Ascending aorta (tissue), 2 donors: ENCODE results near the gene TMEM145. TPM values are rescaled to one million over a fixed set of nuclear protein-coding genes. Genes with fewer than 3 reads are reported as not detected.
"Not testable (repeated sequence)": the region's sequence is repeated elsewhere in the genome, so short reads cannot be mapped to it uniquely, and the experiment has no call there.

ENCODE experiments used
- DNase-seq, 2 donors: peaks; one replicate each; pipeline ENCODE4 v3.0.0-alpha.2; 2019; ENCODE audit warnings: low spot score in 2 of 2
- H3K27ac ChIP-seq, 2 donors: fragments of 200-600 bp; sonication (generic); one replicate each; pipeline ENCODE4 v1.5.1; 2016 to 2017; ENCODE audit warnings: mild to moderate bottlenecking in 1 of 2
- H3K27me3 ChIP-seq: fragments of 200-600 bp; sonication (generic); one replicate; pipeline ENCODE4 v1.5.1; 2017
- H3K36me3 ChIP-seq, 2 donors: fragments of 200-600 bp; sonication (generic); one replicate each; pipeline ENCODE4 v1.5.1; 2016
- H3K4me1 ChIP-seq, 2 donors: fragments of 200-600 bp; sonication (generic); one replicate each; pipeline ENCODE4 v1.5.1; 2016 to 2017; ENCODE audit warnings: mild to moderate bottlenecking in 1 of 2
- H3K4me3 ChIP-seq, 2 donors: fragments of 200-600 bp; sonication (generic); one replicate each; pipeline ENCODE4 v1.5.1; 2016 to 2017; ENCODE audit warnings: mild to moderate bottlenecking in 1 of 2
- H3K9me3 ChIP-seq, 2 donors: fragments of 200-600 bp; sonication (generic); one replicate each; pipeline ENCODE4 v1.5.1; 2016
- CTCF ChIP-seq, 3 experiments: fragments of 200-600 bp in 2 of 3; fragments of 450-650 bp in 1 of 3; sonication (generic) in 2 of 3; IDR thresholded peaks; one replicate each; pipeline ENCODE4 v1.5.1; 2016 to 2019; ENCODE audit warnings: antibody characterized with exemption in 3 of 3, mild to moderate bottlenecking in 1 of 3, moderate library complexity in 1 of 3
- intact Hi-C: fragments of 100-400 bp; cut with DNase I; formaldehyde crosslinking; loops from one replicate; pipeline ENCODE4 v1.15.1; 2023
- total RNA-seq: library from RNA; depleted of rRNA; stranded (reverse); fragments of >200 nt; gene quantifications from one replicate; pipeline ENCODE4 v1.1.0, GENCODE V29; 2016

TMEM145 gene
- total RNA-seq, result not detected

- Histone ChIP-seq H3K27ac (no peak within 1 kb of the TSS), H3K9me3 (no peaks in the 10 kb centered on the region), H3K4me1 (peaks cover 0 to 3% of the 10 kb centered on the region in 2 donors), H3K4me3 (peak within 1 kb of the TSS; percentile 27 to 54), H3K27me3 (no peaks in the 10 kb centered on the region), H3K36me3 (no peaks in the 10 kb centered on the region)
- DNase-seq, result no peak
- intact Hi-C loops, result no loop called here
- peak in 1 of 3 experiments; percentile 12 for TF ChIP-seq CTCF (IDR thresholded peaks at IDR 0.05)
Measured at GRCh38 chr19:42313096-42313839, at the start of gene TMEM145. TMEM145 (plus strand) TSS chr19:42313309; CDS start chr19:42313377, 68 bp downstream.

- H3K9me3 ChIP-seq, H3K27ac ChIP-seq, H3K36me3 ChIP-seq, intact Hi-C loops, H3K4me3 ChIP-seq, DNase-seq, H3K27me3 ChIP-seq: not testable (repeated sequence)
- peaks cover 0 to 15% of the 10 kb centered on the region in 2 donors for H3K4me1 ChIP-seq
Measured at GRCh38 chr19:42266105-42266504, 47.0 kb upstream of the TMEM145 start.

- peaks cover 6 to 20% of the 10 kb centered on the region in 2 donors for H3K4me1 ChIP-seq
- H3K4me3 ChIP-seq, H3K27ac ChIP-seq, H3K9me3 ChIP-seq, H3K36me3 ChIP-seq, H3K27me3 ChIP-seq, intact Hi-C loops: not testable (repeated sequence)
- peak in 1 of 2 donors; percentile 59 for DNase-seq
Measured at GRCh38 chr19:42266928-42267603, 46.0 kb upstream of the TMEM145 start.

GRCh38 chr19:42267644-42268141, 45.4 kb upstream of the TMEM145 start:
- no peak for DNase-seq
- Histone ChIP-seq H3K36me3 (peaks cover 7 to 8% of the 10 kb centered on the region in 2 donors), H3K27ac (peak overlapping the region; percentile 81 to 97), H3K27me3 (no peaks in the 10 kb centered on the region), H3K9me3 (no peaks in the 10 kb centered on the region), H3K4me1 (peaks cover 6 to 20% of the 10 kb centered on the region in 2 donors), H3K4me3 (peak overlapping the region; percentile 60 to 75)
- no peak for TF ChIP-seq CTCF (IDR thresholded peaks at IDR 0.05)
- intact Hi-C loops, result loop anchor here (1.0 kb wide), 3 partner anchors 12 to 50 kb away; partner anchors contain the start of genes DEDD2, ERF and GSK3A

- H3K4me3 ChIP-seq, result peak overlapping the region; percentile 60 to 75
- intact Hi-C loops, result loop anchor here (1.0 kb wide), 3 partner anchors 13 to 51 kb away; partner anchors contain the start of genes DEDD2, ERF and GSK3A
- H3K27ac ChIP-seq, result peak overlapping the region; percentile 97 to 98
- peaks cover 6 to 20% of the 10 kb centered on the region in 2 donors for H3K4me1 ChIP-seq
- no peak for TF ChIP-seq CTCF (IDR thresholded peaks at IDR 0.05)
- peaks cover 12 to 13% of the 10 kb centered on the region in 2 donors for H3K36me3 ChIP-seq
- no peaks in the 10 kb centered on the region for H3K9me3 ChIP-seq
- H3K27me3 ChIP-seq, result no peaks in the 10 kb centered on the region
- peak; percentile 97 to 100 for DNase-seq
Measured at GRCh38 chr19:42268142-42268703, 44.9 kb upstream of the TMEM145 start.

GRCh38 chr19:42268704-42269477, 44.2 kb upstream of the TMEM145 start, which contains the start of gene CIC:
CIC (plus strand) TSS chr19:42269252; CDS start chr19:42271784, 2,532 bp downstream.
- no peak for TF ChIP-seq CTCF (IDR thresholded peaks at IDR 0.05)
- Histone ChIP-seq H3K36me3 (peaks cover 19 to 20% of the 10 kb centered on the region in 2 donors), H3K9me3 (no peaks in the 10 kb centered on the region), H3K4me3 (peak within 1 kb of the TSS; percentile 62 to 75), H3K27me3 (no peaks in the 10 kb centered on the region), H3K4me1 (peaks cover 6 to 20% of the 10 kb centered on the region in 2 donors), H3K27ac (peak within 1 kb of the TSS; percentile 97 to 98)
- peak; percentile 100 for DNase-seq
- intact Hi-C loops, result loop anchor here (1.0 kb wide), 3 partner anchors 14 to 52 kb away; partner anchors contain the start of genes DEDD2, ERF and GSK3A
